Stimulated activated CD8-positive, alpha-beta memory T cell treated with anti-CD3 and anti-CD28 coated beads, Interleukin-15, amount 100 ng/mL, for 24 hours (primary cell): ENCODE data around the gene HAUS3.
"Not testable (repeated sequence)": the region's sequence is repeated elsewhere in the genome, so short reads cannot be mapped to it uniquely, and the experiment has no call there.

ENCODE experiments used
- DNase-seq: peaks from one replicate; pipeline ENCODE4 v3.0.0-alpha.2; 2020; ENCODE audit warnings: low read depth

The HAUS3 gene

GRCh38 chr4:2220016-2220630 is 21.8 kb downstream of the HAUS3 start:
- peak; percentile 43 for DNase-seq

GRCh38 chr4:2219233-2219760 is 22.6 kb downstream of the HAUS3 start:
- DNase-seq, result no peak

GRCh38 chr4:2218436-2218835 is 23.5 kb downstream of the HAUS3 start:
- no peak for DNase-seq

- no peak for DNase-seq
Measured at GRCh38 chr4:2217726-2218125, 24.2 kb downstream of the HAUS3 start.

GRCh38 chr4:2212831-2213230 is 29.1 kb downstream of the HAUS3 start:
- no peak for DNase-seq

DNA sequence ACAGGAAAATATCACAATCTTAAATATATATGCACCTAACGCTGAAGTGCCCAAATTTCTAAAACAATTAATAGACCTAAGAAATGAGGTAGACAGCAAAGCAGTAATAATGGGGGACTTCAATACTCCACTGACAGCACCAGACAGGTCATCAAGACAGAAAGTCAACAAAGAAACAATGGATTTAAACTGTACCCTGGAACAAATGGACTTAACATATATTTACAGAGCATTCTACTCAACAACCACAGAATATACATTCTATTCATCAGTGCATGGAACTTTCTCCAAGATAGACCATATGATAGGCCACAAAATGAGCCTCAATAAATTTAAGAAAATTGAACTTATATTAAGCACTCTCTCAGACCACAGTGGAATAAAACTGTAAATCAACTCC is 39.1 kb downstream of the HAUS3 start:
- DNase-seq, result not testable (repeated sequence)

DNA sequence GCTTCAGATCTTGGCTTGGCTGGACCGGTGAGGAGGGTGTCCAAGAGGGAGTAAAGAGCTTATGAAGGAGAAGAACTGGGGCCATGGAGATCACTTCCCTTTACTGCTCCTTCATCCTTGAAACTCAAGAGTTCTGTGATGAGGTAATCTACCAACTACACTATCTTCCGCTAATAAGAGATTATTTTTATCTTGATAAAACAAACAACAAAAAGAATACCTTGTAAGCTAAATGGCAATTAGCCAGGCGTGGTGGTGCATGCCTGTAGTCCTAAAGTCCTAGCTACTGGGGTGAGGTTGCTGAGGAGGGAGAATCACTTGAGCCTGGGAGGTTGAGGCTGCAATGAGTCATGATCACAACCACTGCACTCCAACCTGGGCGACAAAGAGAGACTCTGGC is 47.4 kb downstream of the HAUS3 start:
- DNase-seq, result no peak

DNA sequence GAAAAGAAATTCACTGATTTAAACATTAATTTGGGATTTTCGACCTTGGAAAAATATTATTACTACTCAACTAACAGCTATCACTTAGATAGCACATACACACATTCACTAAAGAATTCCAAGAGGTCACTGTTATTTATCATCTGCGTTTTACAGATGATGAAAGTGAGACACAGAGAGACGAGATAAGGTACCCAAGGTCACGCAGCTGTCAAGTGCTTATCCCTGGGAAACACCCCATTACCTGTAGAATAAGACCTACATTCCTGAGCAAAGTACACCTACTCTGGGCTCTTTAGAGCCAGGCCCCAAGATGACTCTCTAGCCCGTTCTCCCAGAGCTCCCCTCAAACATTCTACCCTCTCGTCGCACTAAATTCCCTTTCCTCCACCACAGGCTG is 48.6 kb downstream of the HAUS3 start:
- DNase-seq, result no peak

- DNase-seq, result no peak
Measured at GRCh38 chr4:2186865-2187172, 55.1 kb downstream of the HAUS3 start.

DNA sequence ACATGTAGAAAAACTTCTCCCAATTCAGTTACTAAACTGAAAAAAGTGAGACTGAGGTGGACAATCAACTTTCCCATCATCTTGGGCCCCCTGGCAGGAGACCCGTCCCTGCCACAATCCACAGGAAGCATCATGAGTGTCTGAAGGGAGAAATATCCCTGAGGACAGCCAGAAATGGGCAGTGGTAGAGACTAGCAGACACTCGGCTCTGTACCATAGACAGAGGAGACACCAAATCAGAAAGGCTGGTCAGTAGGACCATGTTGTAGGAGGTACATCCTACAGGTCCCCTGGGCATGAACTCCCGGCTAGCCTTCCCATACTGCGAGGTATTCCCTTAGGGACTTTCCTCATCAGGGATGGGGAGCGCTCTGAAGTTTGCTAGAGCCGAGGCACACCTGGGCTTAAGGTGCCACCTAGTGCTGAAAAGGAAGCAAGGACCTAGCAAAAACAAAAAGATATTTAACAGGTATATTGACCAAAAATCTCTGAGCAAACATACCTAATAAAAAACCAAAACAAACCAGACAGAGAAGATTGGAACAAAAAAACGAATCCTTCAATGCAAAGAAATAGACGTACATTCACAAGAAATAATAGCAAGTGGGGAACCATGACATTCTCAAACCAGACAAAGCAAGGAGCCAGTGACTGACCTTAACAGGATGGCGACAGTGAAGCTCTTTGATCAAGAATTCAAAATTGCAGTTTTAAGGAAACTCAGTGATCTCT is 55.6 kb downstream of the HAUS3 start:
- DNase-seq, result no peak

- no peak for DNase-seq
Measured at GRCh38 chr4:2183394-2183793, 58.5 kb downstream of the HAUS3 start.

- DNase-seq, result no peak
Measured at GRCh38 chr4:2182994-2183393, 58.9 kb downstream of the HAUS3 start.

GRCh38 chr4:2180410-2180809 is 61.5 kb downstream of the HAUS3 start:
- no peak for DNase-seq

- no peak for DNase-seq
Measured at GRCh38 chr4:2179717-2180116, 62.2 kb downstream of the HAUS3 start.

- no peak for DNase-seq
Measured at GRCh38 chr4:2178986-2179385, 62.9 kb downstream of the HAUS3 start.
